Ecto neural progenitor cell (in vitro differentiated cells): ENCODE data around the gene TRMT1.
"Not testable (repeated sequence)": the region's sequence is repeated elsewhere in the genome, so short reads cannot be mapped to it uniquely, and the experiment has no call there.

Experiments used
- DNase-seq: peaks from one replicate; pipeline ENCODE4 v3.0.0-alpha.2; 2018; ENCODE audit warnings: low spot score

TRMT1 gene

DNA sequence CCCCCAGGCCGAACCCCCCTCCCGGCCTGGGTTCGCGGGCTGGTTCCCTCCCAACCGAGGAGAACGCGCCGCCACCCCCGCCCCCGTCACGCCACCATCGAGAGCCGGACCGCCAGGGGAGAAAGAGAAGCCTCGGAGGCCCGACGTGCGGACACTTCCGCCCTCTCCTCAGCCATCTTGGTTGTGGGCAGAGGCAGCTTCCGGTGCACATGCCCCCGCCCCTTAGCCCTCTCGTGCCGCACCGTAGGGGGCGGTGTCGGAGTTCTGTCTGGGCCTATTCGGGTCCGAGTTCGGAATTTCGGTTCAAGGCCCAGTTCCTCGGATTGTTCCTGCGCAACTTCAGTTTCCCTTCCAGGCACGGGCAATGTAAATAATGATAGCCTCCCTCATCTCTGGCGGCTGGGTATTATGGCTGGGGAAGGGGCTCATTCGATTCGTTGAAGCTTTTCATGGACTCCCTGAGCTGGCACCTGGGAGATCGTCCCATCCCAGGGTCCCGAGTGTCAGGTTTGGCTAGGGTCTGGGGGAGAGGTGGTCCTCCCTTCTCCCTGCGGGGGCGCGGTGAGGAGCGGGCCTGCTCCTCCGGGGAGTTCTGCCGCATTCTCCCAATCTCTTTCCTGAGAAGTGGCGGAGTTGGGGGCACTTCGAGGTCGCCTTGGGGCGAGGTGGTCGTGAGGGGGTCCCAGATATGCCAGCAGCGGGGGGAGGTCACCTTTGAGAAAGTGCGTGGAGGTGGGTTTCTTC is 33.8 kb upstream of the TRMT1 start, which contains the start of the genes IER2 and STX10:
TSS of gene IER2 (plus strand) at position 225 of the 744 bp plus-strand sequence. CDS start 2,776 bp downstream, outside the sequence.
TSS of gene STX10 (minus strand) at position 189 of the 744 bp plus-strand sequence. CDS start 202 bp downstream, outside the sequence.
- peak; percentile 92 for DNase-seq

- DNase-seq: peak; percentile 73
Measured at GRCh38 chr19:13149628-13150186, 33.2 kb upstream of the TRMT1 start.

DNA sequence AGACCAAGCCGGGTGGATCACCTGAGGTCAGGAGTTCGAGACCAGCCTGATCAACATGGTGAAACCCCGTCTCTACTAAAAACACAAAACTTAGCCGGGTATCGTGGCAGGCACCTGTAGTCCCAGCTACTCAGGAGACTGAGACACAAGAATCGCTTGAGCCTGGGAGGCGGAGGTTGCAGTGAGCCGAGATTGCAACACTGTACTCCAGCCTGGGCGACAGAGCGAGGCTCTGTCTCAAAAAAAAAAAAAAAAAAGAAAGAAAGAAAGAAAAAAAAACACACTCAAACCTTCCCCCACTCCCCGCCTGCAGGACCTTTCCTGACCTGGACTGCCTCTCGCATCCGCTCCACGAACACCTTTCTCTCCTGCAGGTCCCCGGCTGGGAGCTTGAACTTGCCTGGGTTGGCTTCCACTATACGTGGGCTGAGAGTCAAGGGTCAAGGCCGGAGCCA is 32.7 kb upstream of the TRMT1 start:
- not testable (repeated sequence) for DNase-seq

GRCh38 chr19:13146763-13147563 is 30.4 kb upstream of the TRMT1 start:
- DNase-seq: no peak

- DNase-seq: no peak
Measured at GRCh38 chr19:13139633-13140311, 23.2 kb upstream of the TRMT1 start.

DNA sequence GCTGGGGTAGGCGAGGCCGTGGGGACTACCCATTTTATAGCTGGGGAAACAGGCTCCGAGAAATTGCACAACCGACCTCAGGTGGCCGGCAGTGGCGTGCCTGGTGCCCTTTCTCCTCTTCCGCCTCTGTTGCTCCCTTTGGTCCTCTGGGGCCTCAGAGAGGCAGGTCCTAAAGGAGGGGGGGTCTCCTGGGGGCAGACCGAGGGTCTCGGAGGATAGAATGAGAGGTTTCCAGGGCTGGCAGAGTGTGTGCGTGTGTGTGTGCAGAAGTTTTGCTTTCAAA is 22.3 kb upstream of the TRMT1 start:
- no peak for DNase-seq

DNA sequence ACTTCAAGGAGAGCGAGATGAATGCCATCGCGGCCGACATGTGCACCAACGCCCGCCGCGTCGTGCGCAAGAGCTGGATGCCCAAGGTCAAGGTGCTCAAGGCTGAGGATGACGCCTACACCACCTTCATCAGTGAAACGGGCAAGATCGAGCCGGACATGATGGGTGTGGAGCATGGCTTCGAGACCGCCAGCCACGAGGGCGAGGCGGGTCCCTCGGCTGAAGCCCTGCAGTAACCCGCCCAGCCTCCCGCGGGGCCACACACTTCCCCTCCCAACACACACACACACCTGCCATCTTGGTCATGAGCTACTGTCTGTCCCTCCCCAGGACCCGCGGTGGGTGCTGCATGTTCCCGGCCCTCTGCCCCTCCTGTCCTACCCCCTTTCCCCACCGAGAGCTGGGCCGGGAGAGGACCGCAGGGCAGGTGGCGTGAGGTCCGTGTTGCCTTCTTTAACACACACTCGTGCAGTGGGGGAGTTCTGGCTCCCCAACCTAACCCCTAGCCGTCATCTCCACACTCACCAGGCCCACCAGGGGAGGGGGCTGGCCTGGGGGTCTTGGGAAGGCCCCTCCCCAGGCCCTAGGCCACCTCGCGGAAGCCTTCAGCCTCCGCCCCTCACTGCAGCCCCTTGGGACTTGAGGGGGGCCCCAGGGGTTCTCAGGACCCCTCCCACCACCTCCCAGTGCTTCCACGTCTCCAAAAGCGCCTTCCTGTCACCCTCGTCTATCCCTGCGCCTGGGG is 21.8 kb upstream of the TRMT1 start:
- no peak for DNase-seq

- DNase-seq: no peak
Measured at GRCh38 chr19:13137290-13137794, 20.8 kb upstream of the TRMT1 start.

DNA sequence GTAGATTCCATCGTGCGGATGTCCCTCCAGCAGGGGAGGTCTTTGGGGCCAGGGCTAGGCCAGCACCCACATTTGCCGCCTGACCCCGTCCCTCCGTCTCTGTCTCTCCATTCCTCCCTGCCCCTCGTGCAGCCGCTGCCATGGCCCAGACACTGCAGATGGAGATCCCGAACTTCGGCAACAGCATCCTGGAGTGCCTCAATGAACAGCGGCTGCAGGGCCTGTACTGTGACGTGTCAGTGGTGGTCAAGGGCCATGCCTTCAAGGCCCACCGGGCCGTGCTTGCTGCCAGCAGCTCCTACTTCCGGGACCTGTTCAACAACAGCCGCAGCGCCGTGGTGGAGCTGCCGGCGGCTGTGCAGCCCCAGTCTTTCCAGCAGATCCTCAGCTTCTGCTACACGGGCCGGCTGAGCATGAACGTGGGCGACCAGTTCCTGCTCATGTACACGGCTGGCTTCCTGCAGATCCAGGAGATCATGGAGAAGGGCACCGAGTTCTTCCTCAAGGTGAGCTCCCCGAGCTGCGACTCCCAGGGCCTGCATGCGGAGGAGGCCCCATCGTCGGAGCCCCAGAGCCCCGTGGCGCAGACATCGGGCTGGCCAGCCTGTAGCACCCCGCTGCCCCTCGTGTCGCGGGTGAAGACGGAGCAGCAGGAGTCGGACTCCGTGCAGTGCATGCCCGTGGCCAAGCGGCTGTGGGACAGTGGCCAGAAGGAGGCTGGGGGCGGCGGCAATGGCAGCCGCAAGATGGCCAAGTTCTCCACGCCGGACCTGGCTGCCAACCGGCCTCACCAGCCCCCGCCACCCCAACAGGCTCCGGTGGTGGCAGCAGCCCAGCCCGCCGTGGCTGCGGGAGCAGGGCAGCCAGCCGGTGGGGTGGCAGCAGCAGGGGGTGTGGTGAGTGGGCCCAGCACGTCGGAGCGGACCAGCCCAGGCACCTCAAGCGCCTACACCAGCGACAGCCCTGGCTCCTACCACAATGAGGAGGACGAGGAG is 18.8 kb upstream of the TRMT1 start:
- no peak for DNase-seq

- DNase-seq: no peak
Measured at GRCh38 chr19:13134626-13135025, 18.1 kb upstream of the TRMT1 start.

GRCh38 chr19:13133241-13133870 is 16.8 kb upstream of the TRMT1 start:
- no peak for DNase-seq

GRCh38 chr19:13132471-13133180 is 16.1 kb upstream of the TRMT1 start:
- DNase-seq: no peak

DNA sequence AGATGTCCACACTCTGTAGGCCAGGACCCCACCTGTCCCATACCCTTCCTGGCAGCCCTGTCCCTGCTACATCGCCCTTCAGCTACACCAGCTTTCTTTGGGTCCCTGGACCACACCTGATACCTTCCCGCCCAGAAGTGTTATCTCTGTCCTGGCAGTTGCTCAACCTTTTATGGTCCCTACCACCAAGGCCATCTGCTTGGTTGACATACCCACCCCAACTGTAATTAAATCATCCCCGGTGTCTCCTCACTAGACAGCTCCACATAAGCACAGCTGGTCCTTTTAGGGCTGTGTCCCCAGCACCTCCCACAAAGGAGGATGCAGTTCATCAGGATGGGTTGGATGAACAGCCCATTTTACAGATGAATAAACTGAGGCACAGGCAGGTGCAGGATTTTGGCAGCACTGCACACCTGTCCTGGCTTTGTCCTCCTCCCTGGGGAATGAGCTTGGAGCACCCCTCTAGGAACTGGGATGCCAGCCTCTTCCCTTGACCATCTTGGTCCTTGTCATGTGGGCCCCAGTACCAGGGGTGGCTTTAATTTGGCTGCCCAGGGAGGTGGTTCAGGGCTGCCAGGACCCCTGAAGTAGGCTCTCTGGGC is 14.4 kb upstream of the TRMT1 start:
- no peak for DNase-seq

DNA sequence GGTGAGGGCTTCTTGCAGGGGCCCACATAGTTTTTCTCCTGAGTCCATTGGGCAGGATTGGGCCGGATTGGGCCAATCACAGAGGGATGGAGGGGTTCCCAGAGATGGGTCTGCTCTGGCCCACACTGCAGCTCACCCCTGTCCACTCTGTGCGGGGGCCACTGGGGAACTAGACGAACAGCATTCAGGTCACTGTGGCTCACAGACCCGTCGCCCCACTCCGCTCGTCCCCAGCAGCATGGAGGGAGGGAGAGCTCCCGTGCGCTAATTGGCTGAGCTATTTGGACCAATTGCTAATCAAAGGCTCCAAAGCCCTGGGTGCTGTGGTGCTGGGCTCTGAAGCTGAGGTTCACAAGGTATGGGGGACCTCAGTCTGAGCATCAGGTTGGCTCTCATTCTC is 12.8 kb upstream of the TRMT1 start:
- no peak for DNase-seq

DNA sequence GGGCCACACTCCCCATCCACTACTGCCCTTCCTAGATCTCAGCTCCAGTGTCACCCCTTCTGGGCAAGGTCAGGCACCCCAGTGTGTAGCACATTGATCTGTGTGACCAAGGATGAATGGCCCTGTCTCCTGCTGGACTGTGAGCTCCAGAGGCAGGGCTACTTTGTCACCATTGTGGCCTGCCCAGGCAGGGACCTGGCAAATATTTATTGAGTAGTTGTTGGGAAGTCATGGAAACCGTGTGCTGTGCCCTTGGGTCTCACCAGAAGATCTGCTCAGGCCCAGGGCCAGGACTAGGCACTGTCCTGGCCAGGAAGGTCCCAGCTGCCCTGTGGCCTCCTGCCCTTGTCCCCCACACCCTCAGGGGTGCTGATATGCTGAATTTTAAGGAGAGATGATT is 12.0 kb upstream of the TRMT1 start:
- DNase-seq: no peak

- no peak for DNase-seq
Measured at GRCh38 chr19:13127811-13128575, 11.5 kb upstream of the TRMT1 start.

DNA sequence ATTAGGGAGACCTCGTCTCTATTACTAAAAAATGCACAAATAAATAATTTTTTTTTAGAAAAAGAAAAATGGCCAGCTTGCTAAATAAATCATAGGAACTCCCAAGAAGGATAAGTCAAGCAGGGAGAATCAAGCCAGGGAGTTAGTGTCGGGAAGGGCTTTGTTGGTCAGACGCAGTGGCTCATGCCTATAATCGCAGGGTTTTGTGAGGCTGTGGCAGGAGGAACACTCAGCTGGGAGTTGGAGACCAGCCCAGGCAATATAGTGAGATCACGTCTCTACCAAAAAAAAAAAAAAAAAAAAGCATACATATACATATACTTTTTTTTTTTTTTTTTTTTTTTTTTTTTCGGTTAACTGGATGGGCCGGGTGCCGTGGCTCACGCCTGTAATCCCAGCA is 10.5 kb upstream of the TRMT1 start:
- DNase-seq: no peak
